TTC549 (cell line): ENCODE measurements around the gene RABGAP1L.
A peak's percentile ranks its signal among the peaks of the same experiment; 100 is the strongest.
"Not testable (repeated sequence)": the region's sequence is repeated elsewhere in the genome, so short reads cannot be mapped to it uniquely, and the experiment has no call there.

Source experiments
- FAIRE-seq: peaks from 2 replicates; lab custom pipeline; 2012; peaks lifted over from hg19 to GRCh38; lab: Jason Lieb, UNC

RABGAP1L gene

GRCh38 chr1:174766727-174767126, 607.4 kb downstream of the RABGAP1L start:
- no peak for FAIRE-seq

GRCh38 chr1:174768516-174768915, 609.2 kb downstream of the RABGAP1L start:
- no peak for FAIRE-seq

- FAIRE-seq, result no peak
Observed at GRCh38 chr1:174768949-174769348, 609.6 kb downstream of the RABGAP1L start.

- peak; percentile 98 for FAIRE-seq
Observed at GRCh38 chr1:174769961-174770549, 610.7 kb downstream of the RABGAP1L start.

GRCh38 chr1:174775621-174776020, 616.3 kb downstream of the RABGAP1L start:
- no peak for FAIRE-seq

- FAIRE-seq, result no peak
Observed at GRCh38 chr1:174777262-174777661, 617.9 kb downstream of the RABGAP1L start.

GRCh38 chr1:174785510-174785909, 626.2 kb downstream of the RABGAP1L start:
- no peak for FAIRE-seq

- FAIRE-seq, result no peak
Observed at GRCh38 chr1:174786358-174786757, 627.0 kb downstream of the RABGAP1L start.

GRCh38 chr1:174786760-174787159, 627.4 kb downstream of the RABGAP1L start:
- FAIRE-seq, result peak; percentile 48

GRCh38 chr1:174788981-174789380, 629.7 kb downstream of the RABGAP1L start:
- FAIRE-seq, result no peak

- FAIRE-seq, result no peak
Observed at GRCh38 chr1:174789399-174789798, 630.1 kb downstream of the RABGAP1L start.

- no peak for FAIRE-seq
Observed at GRCh38 chr1:174791863-174792262, 632.5 kb downstream of the RABGAP1L start.

- FAIRE-seq, result no peak
Observed at GRCh38 chr1:174794861-174795260, 635.5 kb downstream of the RABGAP1L start.

- FAIRE-seq, result no peak
Observed at GRCh38 chr1:174795806-174796205, 636.5 kb downstream of the RABGAP1L start.

GRCh38 chr1:174797398-174797797, 638.1 kb downstream of the RABGAP1L start:
- no peak for FAIRE-seq

- FAIRE-seq, result no peak
Observed at GRCh38 chr1:174799136-174799479, 639.8 kb downstream of the RABGAP1L start.

- FAIRE-seq, result no peak
Observed at GRCh38 chr1:174800216-174800851, 641.0 kb downstream of the RABGAP1L start.

GRCh38 chr1:174800876-174801275, 641.6 kb downstream of the RABGAP1L start:
- FAIRE-seq, result no peak

GRCh38 chr1:174809755-174810280, 650.5 kb downstream of the RABGAP1L start:
- no peak for FAIRE-seq

- no peak for FAIRE-seq
Observed at GRCh38 chr1:174812016-174812415, 652.7 kb downstream of the RABGAP1L start.

- no peak for FAIRE-seq
Observed at GRCh38 chr1:174812656-174813055, 653.3 kb downstream of the RABGAP1L start.

- FAIRE-seq, result no peak
Observed at GRCh38 chr1:174815036-174815435, 655.7 kb downstream of the RABGAP1L start.

GRCh38 chr1:174815474-174815908, 656.2 kb downstream of the RABGAP1L start:
- no peak for FAIRE-seq

GRCh38 chr1:174816621-174817020, 657.3 kb downstream of the RABGAP1L start:
- not testable (repeated sequence) for FAIRE-seq
